ENCODE results near the gene AUTS2.

Gene AUTS2

DNA sequence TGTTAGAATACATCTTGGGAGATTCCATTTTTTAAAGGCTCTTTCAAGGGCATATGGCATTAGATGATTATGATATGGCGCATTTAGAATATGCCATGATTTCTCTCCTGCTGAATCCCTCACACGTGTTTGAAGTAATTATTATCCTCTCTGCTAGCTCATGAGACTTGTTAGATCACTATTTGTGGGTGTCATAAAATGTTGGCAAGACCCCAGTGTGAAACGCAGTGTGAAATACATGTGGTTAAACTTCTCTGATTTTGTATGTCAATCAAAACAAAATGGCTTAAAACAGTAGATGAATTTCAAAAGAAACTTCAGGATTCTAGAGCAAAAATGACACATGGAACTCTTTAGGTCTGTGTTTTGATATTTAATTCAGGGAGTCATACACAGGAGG lies 560.8 kb downstream of the AUTS2 start:
- no peak for DNase-seq

DNA sequence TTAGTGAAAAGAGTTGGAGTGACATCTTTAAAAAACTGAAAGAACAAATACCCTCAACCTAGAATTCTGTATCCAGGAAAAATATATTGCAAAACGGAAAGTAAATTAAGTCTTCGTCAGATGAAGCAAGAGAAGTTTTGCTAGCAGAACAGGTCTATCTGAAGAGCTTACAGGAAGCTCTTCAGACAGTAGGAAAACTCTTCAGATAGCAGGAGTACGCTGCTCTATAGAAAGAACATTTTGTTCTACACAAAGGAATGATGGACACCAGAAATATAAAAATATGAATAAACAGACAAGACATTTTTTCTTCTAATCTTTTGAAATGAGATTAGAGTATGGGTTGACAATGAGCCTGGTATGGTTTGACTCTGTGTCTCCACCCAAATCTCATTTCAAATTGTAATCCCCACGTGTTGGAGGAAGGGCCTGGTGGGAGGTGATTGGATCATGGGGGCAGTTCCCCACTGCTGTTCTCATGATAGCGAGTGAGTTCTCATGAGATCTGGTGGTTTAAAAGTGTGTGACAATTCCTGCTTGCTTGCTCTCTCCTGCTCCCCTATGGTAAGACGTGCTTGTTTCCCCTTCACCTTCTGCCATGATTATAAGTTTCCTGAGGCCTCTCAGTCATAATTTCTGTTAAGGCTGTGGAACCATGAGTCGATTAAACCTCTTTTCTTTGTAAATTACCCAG lies 567.3 kb downstream of the AUTS2 start:
- DNase-seq, result no peak

- no peak for DNase-seq
Measured at GRCh38 chr7:70171369-70171920, 573.2 kb downstream of the AUTS2 start.

DNA sequence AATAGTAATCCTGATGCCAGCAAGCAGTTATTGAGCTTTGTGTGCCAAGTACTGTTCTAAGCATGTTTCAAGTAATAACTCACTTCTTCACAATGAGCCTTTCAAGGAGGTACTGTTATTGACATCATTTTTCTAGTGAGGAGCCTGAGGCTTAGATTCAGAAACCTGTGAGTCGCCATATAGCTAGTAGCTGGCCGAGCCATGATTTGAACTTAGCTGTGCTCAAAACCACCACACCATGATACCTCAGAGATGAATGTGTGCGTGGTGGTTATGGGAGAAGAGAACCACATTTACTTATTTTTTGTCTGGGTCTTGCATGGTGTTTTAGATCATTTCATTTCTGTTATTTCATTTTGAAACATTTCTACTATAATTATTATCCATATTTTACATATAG lies 578.9 kb downstream of the AUTS2 start:
- DNase-seq, result no peak

GRCh38 chr7:70178211-70178610 lies 579.9 kb downstream of the AUTS2 start:
- no peak for DNase-seq

- no peak for DNase-seq
Measured at GRCh38 chr7:70178787-70179186, 580.5 kb downstream of the AUTS2 start.

- DNase-seq, result no peak
Measured at GRCh38 chr7:70182521-70182920, 584.2 kb downstream of the AUTS2 start.

DNA sequence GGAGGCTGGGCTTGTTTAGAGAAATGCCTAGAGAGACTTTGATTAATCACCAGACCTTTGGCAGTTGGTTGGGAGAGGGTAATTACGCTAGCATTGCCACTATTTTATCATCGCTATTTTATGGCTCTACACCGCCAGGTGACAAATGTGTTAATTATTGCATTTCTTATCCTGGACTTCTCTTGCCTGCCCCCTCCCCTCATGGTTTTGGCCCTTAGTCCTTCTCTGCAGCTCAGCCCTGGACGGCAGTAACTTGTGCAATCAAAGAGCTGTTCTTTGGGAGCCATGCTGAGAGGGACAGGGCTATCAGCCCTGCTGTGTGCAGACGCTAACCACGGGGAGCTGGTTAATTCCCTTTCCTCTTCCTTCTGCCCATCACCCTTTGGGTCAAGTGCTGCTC lies 585.0 kb downstream of the AUTS2 start:
- no peak for DNase-seq

DNA sequence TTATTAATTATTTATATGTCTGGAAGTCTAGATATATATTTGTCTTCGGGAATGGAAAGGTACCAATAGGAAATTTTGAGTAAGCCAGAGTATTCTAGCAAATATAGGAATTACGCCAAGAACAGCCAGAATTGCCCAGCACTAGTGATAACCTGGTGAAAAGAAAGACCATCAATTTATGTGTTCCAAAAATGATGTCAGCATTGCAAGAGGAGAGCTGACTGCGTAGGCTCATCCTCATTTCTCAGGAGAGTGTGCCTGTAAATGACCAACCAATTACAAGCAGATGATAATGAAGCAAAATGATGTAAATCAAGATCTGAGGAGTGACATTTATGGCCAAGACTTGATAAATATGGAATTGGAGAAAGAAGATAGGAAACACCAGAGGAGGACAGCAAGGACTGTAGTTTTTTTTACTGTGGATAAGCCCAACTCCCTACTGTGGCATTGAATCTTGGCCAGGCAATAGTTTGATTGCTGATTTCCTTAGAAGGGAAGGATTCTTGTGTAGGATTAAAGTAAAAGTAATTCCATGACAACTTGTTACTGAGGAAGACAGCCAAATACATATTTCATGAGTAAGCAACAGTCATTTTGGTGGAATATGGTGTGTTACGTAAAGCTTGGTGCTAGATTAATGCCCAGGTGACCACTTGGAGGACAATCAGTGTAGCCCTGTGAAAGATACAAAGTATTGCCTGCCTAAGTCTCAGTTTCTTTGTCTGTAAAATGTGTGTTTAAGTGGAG lies 590.8 kb downstream of the AUTS2 start:
- no peak for DNase-seq

DNA sequence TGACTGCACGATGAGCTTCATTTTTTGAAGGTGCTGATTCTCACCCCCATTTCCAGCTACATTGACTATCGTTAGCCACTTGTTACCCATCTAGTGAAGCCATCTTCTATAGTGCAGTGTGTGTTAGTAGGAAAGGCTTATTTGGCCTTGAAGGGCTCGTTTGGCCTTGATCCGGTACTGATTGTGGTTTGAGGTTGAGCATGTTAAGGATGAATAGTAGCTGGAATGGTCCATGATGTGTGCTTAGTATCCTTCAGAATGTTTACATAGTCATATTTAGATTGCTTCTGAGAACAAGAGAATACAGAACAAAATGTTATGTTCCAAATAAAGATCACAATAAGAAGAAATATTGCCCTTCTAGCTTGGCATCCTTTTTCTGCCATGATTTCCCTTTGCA lies 591.5 kb downstream of the AUTS2 start:
- no peak for DNase-seq

- DNase-seq, result no peak
Measured at GRCh38 chr7:70190281-70190680, 592.0 kb downstream of the AUTS2 start.

GRCh38 chr7:70193514-70193913 lies 595.2 kb downstream of the AUTS2 start:
- no peak for DNase-seq

- no peak for DNase-seq
Measured at GRCh38 chr7:70208236-70209063, 610.2 kb downstream of the AUTS2 start.

GRCh38 chr7:70210200-70210935 lies 612.1 kb downstream of the AUTS2 start:
- DNase-seq, result no peak

DNA sequence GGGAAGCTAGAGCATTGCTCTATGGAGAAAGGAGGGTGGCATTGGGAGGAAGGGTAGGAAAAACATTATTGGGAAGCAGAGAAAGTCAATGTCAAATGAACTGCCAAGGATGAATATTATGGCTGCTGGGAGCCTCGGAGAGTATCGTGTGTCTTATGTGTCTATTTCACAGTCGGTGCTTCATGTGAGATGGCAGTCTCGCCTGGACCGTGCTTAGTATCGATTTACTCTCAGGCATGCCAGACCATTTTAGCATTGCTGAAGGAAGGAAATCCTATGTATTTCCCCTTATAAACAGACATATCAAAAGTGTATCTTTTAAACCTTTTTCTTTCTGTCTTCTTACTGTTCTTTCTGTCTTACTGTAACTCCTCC lies 612.6 kb downstream of the AUTS2 start:
- no peak for DNase-seq

DNA sequence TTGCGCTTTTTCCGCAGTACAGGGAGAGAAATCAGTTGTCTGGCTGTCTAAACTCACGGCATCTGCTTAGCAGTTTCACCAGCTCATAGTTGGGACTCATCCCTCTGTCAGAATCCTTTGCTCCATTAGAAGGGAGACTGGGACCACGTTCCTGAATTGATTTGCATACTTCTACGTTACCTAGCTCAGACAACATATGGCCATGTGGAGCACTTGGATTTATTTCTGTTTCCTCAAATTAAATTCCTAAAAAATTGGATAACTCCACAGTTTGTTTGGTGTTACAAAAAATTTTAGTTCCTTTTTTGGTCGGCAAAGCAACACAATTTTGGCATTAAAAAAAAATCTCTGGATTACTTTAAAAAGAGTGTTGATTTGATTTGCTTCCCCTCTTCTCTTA lies 614.0 kb downstream of the AUTS2 start:
- no peak for DNase-seq

DNA sequence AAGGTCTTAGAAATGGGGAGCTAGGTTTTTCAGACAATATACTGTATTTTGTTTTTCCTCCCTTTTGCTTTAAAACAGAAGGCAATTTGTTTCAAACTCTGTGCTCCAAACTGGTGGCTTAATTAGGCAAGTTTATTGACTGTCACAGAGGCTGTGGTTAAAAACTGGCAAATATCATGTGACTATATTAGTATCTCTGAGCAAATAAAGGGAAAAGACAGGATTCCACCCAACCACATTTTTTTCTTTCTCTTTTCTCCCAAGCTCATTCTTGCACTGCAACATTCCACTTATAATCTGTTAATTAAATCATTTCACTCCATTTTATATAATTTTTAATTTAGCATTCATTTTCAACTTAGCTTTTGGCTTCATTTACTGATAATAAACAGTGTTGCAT lies 615.8 kb downstream of the AUTS2 start:
- DNase-seq, result no peak

DNA sequence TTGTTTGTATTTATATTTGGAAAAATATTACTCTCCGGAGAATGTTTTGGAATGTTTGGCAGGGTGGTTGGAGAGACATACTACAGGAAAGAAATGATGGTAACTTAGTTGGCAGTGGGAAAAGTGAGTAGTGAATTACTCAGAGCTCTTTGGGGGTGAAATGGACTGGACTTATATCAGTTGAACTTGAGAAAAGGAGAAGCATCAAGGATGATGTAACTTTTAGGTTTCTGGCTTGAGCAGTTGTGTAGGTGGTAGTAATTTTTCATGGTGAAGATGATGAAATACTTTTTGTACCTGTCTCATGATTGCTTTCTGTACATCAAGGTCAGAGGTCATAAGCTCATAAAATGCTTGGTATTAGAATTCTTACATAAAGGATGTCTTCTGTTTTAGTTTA lies 617.2 kb downstream of the AUTS2 start:
- DNase-seq, result no peak

- DNase-seq, result no peak
Measured at GRCh38 chr7:70217571-70217970, 619.3 kb downstream of the AUTS2 start.

GRCh38 chr7:70218006-70218405 lies 619.7 kb downstream of the AUTS2 start:
- DNase-seq, result no peak

- no peak for DNase-seq
Measured at GRCh38 chr7:70219061-70219460, 620.8 kb downstream of the AUTS2 start.

DNA sequence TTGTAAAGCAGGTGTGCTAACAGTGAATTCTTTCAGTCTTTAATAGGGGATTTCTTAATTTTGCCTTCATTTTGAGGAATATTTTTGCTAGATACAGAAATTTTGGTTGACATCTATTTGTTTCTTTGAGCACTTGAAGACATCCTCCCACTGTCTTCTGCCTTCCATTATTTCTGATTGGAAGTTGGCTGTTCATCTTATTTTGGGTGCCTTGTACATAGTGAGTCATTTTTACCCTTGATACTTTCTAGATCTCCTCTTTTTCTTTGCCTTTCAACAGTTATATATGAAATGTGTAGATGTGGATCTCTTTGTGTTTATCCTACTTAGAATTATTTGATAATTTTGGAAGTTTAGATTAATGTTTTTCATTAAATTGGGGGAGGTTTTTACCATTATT lies 631.0 kb downstream of the AUTS2 start:
- DNase-seq, result no peak

DNA sequence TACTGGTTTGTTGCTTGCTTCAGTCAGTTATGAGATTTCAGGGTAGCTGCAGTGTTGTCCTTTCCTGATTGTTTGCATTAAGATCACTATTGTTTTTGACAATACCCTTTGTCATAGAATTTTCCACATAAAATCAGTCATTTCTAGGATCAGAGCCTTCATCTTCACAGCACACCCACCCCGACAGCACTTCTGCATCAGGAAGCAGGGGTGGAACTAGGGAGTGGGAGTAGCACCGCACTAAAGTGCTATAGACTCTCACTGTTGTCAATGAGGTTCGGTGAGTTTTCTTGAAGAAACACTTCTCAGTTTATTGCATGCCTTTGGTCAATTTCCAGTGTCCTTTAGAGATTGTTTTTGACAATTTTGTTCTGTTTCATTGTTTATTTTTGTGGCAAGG lies 632.5 kb downstream of the AUTS2 start:
- no peak for DNase-seq
